NB4 (cell line): ENCODE measurements around the gene ACTG1.

Experiments used
- DNase-seq: peaks from one replicate; pipeline ENCODE4 v3.0.0; 2010; ENCODE audit warnings: low read depth
- H3K4me3 ChIP-seq: one replicate; pipeline ENCODE4 v1.5.1; 2011; ENCODE audit warnings: mild to moderate bottlenecking, low read depth, low read length, moderate library complexity
- CTCF ChIP-seq: IDR thresholded peaks from one replicate; pipeline ENCODE4 v1.5.1; 2012; ENCODE audit warnings: low read depth, low read length
- MAX ChIP-seq: IDR thresholded peaks from 2 replicates; pipeline ENCODE4 v1.6.1; 2011; ENCODE audit warnings: low read depth, low read length
- MYC ChIP-seq: IDR thresholded peaks from 2 replicates; pipeline ENCODE4 v1.6.1; 2011; ENCODE audit warnings: low read depth, low read length
- POLR2A ChIP-seq: IDR thresholded peaks from 2 replicates; pipeline ENCODE4 v1.6.1; 2011; ENCODE audit warnings: mild to moderate bottlenecking; ENCODE audit not compliant: insufficient read length; ENCODE audit errors: extremely low read depth

ACTG1 gene

GRCh38 chr17:81482673-81483072 is 29.9 kb downstream of the ACTG1 start:
- no peak overlapping the region for H3K4me3 ChIP-seq
- TF ChIP-seq MYC (no peak), CTCF (no peak), MAX (no peak), POLR2A (no peak)
- DNase-seq: no peak

DNA sequence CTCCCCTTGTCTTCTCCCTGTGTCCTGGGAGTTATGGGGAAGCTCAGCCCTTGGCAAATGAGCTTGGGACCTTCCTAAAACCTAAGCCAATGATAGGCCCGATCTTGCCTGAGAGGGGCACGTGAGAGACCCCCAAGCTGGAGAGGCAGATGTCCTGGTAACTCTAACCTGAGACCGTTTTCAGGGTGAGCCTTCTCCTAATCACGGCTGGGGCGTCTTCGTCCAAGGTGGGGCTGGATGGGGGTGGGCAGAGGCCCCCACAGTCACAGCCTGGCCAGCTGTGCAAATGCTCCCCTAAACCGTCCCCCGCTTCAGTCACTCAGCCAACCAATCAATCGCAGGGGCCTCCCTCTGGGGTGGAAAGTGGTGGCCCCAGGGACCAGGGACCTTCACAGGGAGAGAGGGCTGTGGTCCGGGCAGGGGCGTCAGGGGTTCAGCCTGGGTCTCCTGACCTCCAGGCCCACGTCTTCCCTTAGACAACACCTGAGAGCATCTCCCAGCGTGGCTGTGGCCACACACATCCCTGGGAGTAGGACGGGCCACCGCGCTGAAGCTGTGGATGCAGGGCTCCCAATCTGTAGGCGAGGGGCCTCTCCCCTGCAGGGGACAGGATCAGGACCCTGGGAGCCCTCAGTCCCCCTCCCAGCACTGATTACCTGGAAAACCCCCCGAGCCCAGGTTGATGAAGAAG is 30.6 kb downstream of the ACTG1 start:
- no peak for DNase-seq
- no peak for TF ChIP-seq MYC
- no peak for TF ChIP-seq MAX
- no peak for TF ChIP-seq CTCF
- no peak for TF ChIP-seq POLR2A
- no peak overlapping the region for H3K4me3 ChIP-seq

- DNase-seq: no peak
- TF ChIP-seq MAX: no peak
- TF ChIP-seq CTCF: no peak
- no peak overlapping the region for H3K4me3 ChIP-seq
These were observed 31.4 kb downstream of the ACTG1 start for GRCh38 chr17:81481073-81481799.

DNA sequence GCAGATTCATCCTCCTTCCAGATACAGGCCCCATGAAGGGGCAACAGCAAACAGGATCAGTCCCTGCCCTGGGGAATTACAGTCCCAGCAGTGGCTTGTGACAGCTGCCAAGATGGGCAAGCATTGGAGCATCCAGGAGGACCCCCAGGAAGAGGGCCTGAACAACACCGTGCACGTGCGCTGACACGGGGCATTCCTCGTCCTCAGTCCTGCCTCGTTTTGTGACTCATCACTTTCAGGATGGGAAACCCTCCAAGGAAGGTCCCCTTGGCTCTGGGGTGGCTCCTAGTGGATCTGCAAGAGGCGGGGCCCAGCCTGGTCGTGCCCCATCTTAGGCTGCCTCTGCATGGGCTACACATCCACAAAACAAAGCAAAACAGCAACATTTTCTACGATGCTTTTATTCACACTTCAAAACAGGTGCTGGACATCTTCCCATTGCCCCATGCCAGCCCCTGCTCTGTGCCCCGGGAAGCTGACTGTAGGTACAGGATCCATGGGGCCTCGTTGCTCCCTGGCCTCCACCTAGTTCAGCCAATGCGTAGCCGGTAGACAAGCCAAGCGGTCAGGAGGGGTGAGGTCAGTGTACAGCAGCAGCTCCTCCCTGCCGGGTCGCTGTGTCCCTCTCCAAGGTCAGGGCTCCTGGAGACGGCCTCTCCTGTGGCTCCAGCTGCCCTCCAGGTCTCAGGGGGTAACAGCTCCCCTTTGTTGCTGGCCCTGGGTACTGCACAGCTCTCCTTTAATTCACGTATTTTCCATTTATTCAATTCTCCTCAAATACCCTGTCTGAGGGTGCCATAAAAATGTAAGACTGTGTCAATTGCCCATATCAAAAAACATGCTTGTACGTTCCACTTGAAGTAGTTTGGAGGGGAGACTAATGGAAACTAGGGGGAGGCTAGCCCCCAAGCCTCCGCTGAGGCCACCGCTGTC is 32.2 kb downstream of the ACTG1 start:
- DNase-seq: no peak
- no peak overlapping the region for H3K4me3 ChIP-seq
- TF ChIP-seq POLR2A: no peak
- no peak for TF ChIP-seq MAX
- no peak for TF ChIP-seq CTCF
- TF ChIP-seq MYC: no peak

DNA sequence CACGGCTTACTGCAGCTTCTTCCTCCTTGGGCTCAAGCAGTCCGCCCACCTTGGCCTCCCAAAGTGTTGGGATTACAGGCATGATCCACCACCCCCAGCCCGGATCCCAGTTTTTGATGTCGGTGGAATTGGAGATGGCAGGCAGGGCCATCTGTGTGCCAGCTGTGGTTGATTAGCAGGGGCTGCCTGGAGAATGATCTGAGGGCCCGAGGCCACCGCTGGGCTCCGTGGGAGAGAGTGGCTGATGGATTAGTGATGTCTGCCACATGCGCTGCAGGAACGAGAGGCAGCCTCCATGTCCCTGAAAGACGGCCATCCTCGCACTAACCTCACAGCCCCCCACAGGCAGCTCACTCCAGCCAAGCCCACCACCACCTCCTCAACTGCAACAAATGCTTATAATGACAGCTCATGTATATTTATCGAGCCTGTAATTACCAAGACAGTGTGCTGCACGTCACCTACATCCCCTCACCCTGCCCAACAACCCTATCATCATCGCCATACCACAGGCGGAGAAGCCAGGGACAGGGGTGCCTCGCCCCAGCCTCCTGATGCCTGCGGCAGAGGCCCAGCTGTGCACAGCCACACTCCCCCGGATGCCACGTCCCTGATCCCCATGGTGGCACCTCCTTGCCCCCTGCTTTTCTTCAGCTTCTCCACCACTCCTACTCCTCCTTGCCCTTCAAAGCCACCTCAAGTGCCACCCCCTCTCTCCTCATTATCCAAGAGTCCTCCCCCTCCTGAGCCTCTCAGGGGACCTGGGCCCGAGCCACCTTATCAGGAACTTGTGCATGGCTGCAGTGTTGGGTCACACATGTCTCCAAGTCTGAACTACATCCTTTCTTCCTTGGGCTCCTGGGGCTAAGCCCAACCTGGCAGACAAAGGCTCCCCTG is 33.2 kb downstream of the ACTG1 start:
- no peak overlapping the region for H3K4me3 ChIP-seq
- no peak for DNase-seq
- TF ChIP-seq MYC (no peak), MAX (no peak), CTCF (no peak), POLR2A (no peak)
